CD4-positive, alpha-beta T cell (primary cell): ENCODE results near the gene POU2F2. TPM values are rescaled to one million over a fixed set of nuclear protein-coding genes. Genes with fewer than 3 reads are reported as not detected.

Experiments used
- ATAC-seq: fragments of 200-7000 bp; cut with Tn5 transposase; one replicate; pipeline ENCODE4 v1.10.0; 2022; ENCODE audit warnings: mild to moderate bottlenecking; ENCODE audit not compliant: poor library complexity
- CTCF ChIA-PET: fragments of 350-600 bp; sonication (Branson Sonifier 250); formaldehyde crosslinking; loops from one replicate; lab custom pipeline; 2021; ENCODE audit warnings: antibody characterized with exemption, inconsistent platforms; lab: Charles Lee
- POLR2A ChIA-PET: fragments of 350-600 bp; sonication (Branson Sonifier 250); formaldehyde crosslinking; loops from one replicate; lab custom pipeline; 2021; ENCODE audit warnings: antibody characterized with exemption, inconsistent platforms; lab: Charles Lee
- DNase-seq, 14 experiments: peaks; one replicate each; pipeline ENCODE4 v3.0.0-alpha.2; 2013 to 2020; ENCODE audit warnings: mixed read lengths in 2 of 14
- H3K27ac ChIP-seq, 2 donors: one replicate each; pipeline versions ENCODE4 v1.5.1 to v1.7.0; 2013; ENCODE audit warnings: low read length in 2 of 2, low read depth in 1 of 2, mild to moderate bottlenecking in 1 of 2
- H3K27me3 ChIP-seq, 2 experiments: 1 replicate in 1 of 2; 2 replicates in 1 of 2; pipeline versions ENCODE4 v1.6.1 to v1.7.0; 2013; ENCODE audit warnings: low read length in 2 of 2, control low read depth in 1 of 2, mild to moderate bottlenecking in 1 of 2, moderate library complexity in 1 of 2; ENCODE audit not compliant: insufficient read depth in 2 of 2, control insufficient read depth in 1 of 2
- H3K36me3 ChIP-seq: one replicate; pipeline ENCODE4 v1.6.1; 2013; ENCODE audit warnings: low read length, control low read depth; ENCODE audit not compliant: insufficient read depth
- H3K4me1 ChIP-seq: one replicate; pipeline ENCODE4 v1.6.1; 2013; ENCODE audit warnings: low read length, control low read depth; ENCODE audit not compliant: insufficient read depth
- H3K4me3 ChIP-seq: one replicate; pipeline ENCODE4 v1.5.1; 2013; ENCODE audit warnings: mild to moderate bottlenecking, low read length, moderate library complexity
- H3K9me3 ChIP-seq, 2 experiments: 1 replicate in 1 of 2; 2 replicates in 1 of 2; pipeline versions ENCODE4 v1.6.1 to v1.7.0; 2013; ENCODE audit warnings: low read length in 2 of 2, mild to moderate bottlenecking in 2 of 2, control low read depth in 1 of 2, moderate library complexity in 1 of 2; ENCODE audit not compliant: control insufficient read depth in 1 of 2, insufficient read depth in 1 of 2
- H3K27ac Mint-ChIP-seq: one replicate; pipeline ENCODE4 v1.8.0; 2020; ENCODE audit warnings: mixed read lengths
- H3K27me3 Mint-ChIP-seq: one replicate; pipeline ENCODE4 v1.8.0; 2021; ENCODE audit warnings: mixed read lengths
- H3K36me3 Mint-ChIP-seq: one replicate; pipeline ENCODE4 v1.8.0; 2021; ENCODE audit warnings: low read depth, mixed read lengths
- H3K4me1 Mint-ChIP-seq: one replicate; pipeline ENCODE4 v1.8.0; 2021; ENCODE audit warnings: low read depth, mixed read lengths
- H3K4me3 Mint-ChIP-seq: one replicate; pipeline ENCODE4 v1.8.0; 2020; ENCODE audit warnings: mild to moderate bottlenecking, mixed read lengths
- H3K9me3 Mint-ChIP-seq: one replicate; pipeline ENCODE4 v1.8.0; 2020; ENCODE audit warnings: mixed read lengths
- intact Hi-C, 2 experiments: fragments of 100-400 bp; cut with DNase I in 1 of 2; cut with micrococcal nuclease in 1 of 2; formaldehyde crosslinking; loops; one replicate each; pipeline versions ENCODE4 v1.15.1 to v1.9.0; 2023 to 2025; cut with DNase I, micrococcal nuclease
- total RNA-seq, 174 experiments: library from RNA in 2 of 174; stranded (reverse) in 2 of 174; gene quantifications; one replicate each; pipeline ENCODE4 v1.2.3 and lab custom pipeline; 2021 to 2026
- TF ChIP-seq, protein P1 (sequence below): fragments of 200-600 bp; IDR thresholded peaks from one replicate; pipeline ENCODE4 v1.8.0; 2022; ENCODE audit warnings: antibody characterized with exemption, mild to moderate bottlenecking

Gene POU2F2
- total RNA-seq, 2 experiments from 2014 or later, result 18.6 to 19.9 TPM

DNA sequence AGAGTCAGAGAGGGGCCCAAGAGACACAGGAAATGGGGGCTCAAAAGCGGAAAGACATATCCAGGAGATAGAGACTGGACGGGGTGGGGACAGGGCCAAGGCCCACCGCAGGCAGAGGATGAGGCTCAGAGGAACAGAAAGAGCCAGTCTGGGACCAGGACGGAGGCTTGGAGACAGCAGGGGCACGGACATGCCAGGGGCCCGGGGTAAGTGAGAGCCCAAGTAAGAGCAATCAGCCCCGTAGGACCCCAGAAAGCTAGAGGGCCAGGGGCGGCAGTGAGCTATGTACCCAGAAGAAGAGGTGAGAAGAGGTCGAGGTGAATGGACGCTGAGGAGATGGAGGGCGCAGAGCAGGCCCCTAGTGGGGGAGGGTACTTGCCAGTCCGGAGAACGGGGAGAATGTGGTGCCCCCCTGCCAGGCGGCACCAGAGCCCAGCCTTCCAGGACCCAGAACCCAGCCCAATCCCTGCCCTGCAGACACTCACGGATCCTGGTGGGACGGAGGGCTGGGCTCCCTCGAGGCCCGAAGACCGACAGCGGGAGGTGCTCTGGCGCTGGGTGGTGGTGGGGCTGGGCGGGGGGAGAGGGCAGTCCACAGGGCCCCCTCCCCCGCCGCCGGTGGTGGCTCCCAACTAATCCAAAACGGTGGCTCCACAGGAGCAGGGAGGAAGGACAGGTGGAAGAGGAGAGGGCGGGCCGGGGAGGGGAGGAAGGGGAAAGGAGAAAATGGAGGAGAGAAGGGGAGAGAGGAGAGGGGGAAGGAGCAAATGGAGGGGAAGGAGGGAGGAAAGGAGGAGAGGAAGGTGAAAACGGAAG is 63.3 kb downstream of the POU2F2 start:
- Histone ChIP-seq H3K4me3 (no peak overlapping the region), H3K36me3 (no peaks in the 10 kb centered on the region), H3K27me3 (peaks cover 23 to 28% of the 10 kb centered on the region in 2 experiments), H3K9me3 (peaks cover 0 to 6% of the 10 kb centered on the region in 2 experiments), H3K27ac (no peak overlapping the region), H3K4me1 (peaks cover 14% of the 10 kb centered on the region)
- peaks cover 7% of the 10 kb centered on the region for H3K27me3 Mint-ChIP-seq
- ATAC-seq, result no peak
- H3K9me3 Mint-ChIP-seq, result no peaks in the 10 kb centered on the region
- no peak overlapping the region for H3K4me3 Mint-ChIP-seq
- no peak overlapping the region for H3K27ac Mint-ChIP-seq
- peak in 1 of 14 experiments; percentile 26 for DNase-seq
- CTCF ChIA-PET, result no interaction called here
- no peaks in the 10 kb centered on the region for H3K36me3 Mint-ChIP-seq
- POLR2A ChIA-PET, result no interaction called here
- TF ChIP-seq, protein P1, sequence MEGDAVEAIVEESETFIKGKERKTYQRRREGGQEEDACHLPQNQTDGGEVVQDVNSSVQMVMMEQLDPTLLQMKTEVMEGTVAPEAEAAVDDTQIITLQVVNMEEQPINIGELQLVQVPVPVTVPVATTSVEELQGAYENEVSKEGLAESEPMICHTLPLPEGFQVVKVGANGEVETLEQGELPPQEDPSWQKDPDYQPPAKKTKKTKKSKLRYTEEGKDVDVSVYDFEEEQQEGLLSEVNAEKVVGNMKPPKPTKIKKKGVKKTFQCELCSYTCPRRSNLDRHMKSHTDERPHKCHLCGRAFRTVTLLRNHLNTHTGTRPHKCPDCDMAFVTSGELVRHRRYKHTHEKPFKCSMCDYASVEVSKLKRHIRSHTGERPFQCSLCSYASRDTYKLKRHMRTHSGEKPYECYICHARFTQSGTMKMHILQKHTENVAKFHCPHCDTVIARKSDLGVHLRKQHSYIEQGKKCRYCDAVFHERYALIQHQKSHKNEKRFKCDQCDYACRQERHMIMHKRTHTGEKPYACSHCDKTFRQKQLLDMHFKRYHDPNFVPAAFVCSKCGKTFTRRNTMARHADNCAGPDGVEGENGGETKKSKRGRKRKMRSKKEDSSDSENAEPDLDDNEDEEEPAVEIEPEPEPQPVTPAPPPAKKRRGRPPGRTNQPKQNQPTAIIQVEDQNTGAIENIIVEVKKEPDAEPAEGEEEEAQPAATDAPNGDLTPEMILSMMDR, result no peak
- no peaks in the 10 kb centered on the region for H3K4me1 Mint-ChIP-seq
- intact Hi-C loops, result no loop called here

DNA sequence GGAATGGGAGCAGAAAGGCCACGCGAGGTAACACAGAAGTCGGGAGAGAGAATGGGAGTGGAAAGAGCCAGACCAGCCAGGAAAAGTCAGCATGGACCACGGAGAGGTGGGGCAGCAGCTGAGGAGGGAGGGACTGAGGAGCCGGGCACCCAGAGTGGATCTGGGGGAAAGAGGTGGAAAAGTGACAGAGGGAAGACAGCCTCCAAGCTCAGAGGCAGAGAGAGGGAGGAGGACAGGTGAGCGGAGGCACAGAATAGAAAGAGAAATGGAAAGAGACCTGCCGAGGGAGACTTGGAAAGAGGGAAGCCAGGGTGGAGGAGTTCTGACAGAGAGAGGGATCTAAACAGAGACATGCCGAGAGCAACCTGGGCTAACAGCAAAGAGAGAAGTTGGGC is 63.9 kb downstream of the POU2F2 start:
- ATAC-seq (no peak), DNase-seq (no peak)
- Histone ChIP-seq H3K27me3 (peaks cover 23 to 28% of the 10 kb centered on the region in 2 experiments), H3K4me3 (no peak overlapping the region), H3K4me1 (peaks cover 14% of the 10 kb centered on the region), H3K27ac (no peak overlapping the region), H3K9me3 (peaks cover 0 to 6% of the 10 kb centered on the region in 2 experiments), H3K36me3 (no peaks in the 10 kb centered on the region)
- TF ChIP-seq, protein P1, result no peak
- intact Hi-C loops, result no loop called here
- Mint-ChIP-seq H3K27ac (no peak overlapping the region), H3K4me1 (no peaks in the 10 kb centered on the region), H3K36me3 (no peaks in the 10 kb centered on the region), H3K27me3 (peaks cover 11% of the 10 kb centered on the region), H3K4me3 (no peak overlapping the region), H3K9me3 (no peaks in the 10 kb centered on the region)
- CTCF ChIA-PET, result no interaction called here
- POLR2A ChIA-PET, result no interaction called here

DNA sequence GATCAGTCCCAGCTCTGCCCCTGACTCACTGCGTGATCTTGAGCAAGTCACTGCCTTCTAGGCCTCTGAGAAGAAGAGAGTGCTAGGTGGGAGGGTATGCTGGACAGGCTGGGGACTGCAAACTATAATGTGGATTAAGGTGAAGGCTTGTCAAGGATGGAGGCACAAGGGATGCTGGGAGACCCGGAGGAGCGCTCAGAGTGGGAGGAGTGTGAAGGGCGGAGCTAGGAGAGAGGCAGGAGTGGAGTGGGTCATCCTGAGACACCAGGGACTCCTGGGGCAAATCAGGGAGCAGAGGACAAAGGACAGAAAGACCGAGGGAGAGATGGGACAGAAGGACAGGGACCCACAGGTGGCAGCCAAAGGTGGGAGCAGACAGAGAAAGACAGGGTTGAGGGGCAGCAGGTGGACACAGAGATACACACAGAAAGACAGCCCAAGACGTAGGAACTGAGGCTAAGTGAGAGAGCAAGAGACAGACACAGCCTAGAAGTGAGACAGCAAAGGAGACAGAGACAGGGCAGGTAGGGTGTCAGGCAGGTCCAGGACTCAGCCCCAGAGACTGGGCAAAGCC is 64.8 kb downstream of the POU2F2 start:
- peaks cover 0 to 6% of the 10 kb centered on the region in 2 experiments for H3K9me3 ChIP-seq
- H3K4me1 ChIP-seq, result peaks cover 14% of the 10 kb centered on the region
- H3K4me3 ChIP-seq, result no peak overlapping the region
- no peak overlapping the region for H3K27ac ChIP-seq
- ChIA-PET CTCF (no interaction called here), POLR2A (interaction anchor here (0.7 kb wide), 1 partner anchor 11 kb away, joined by 4 read pairs; no protein-coding TSS in a partner anchor)
- DNase-seq (no peak), ATAC-seq (no peak)
- H3K4me1 Mint-ChIP-seq, result no peaks in the 10 kb centered on the region
- H3K36me3 ChIP-seq, result no peaks in the 10 kb centered on the region
- intact Hi-C loops, result no loop called here
- H3K27me3 ChIP-seq, result peaks cover 23 to 28% of the 10 kb centered on the region in 2 experiments
- H3K4me3 Mint-ChIP-seq, result no peak overlapping the region
- no peak overlapping the region for H3K27ac Mint-ChIP-seq
- H3K36me3 Mint-ChIP-seq, result no peaks in the 10 kb centered on the region
- H3K9me3 Mint-ChIP-seq, result no peaks in the 10 kb centered on the region
- peaks cover 11% of the 10 kb centered on the region for H3K27me3 Mint-ChIP-seq
- TF ChIP-seq, protein P1, result no peak
